Fibroblast of lung (primary cell): Measurements from ENCODE around the gene BSND. TPM values are rescaled to one million over a fixed set of nuclear protein-coding genes. Genes with fewer than 3 reads are reported as not detected.

ENCODE experiments used
- DNase-seq, 2 donors: peaks; one replicate each; pipeline versions ENCODE4 v3.0.0 to v3.0.0-alpha.2; 2010; ENCODE audit warnings: low read depth in 2 of 2
- H2AFZ ChIP-seq: 2 replicates; pipeline ENCODE4 v1.5.1; 2012; ENCODE audit warnings: low read length, control low read depth, inconsistent platforms
- H3K27ac ChIP-seq: 2 replicates; pipeline ENCODE4 v1.5.1; 2011; ENCODE audit warnings: low read length, control low read depth; ENCODE audit not compliant: insufficient read depth
- H3K27me3 ChIP-seq: 2 replicates; pipeline ENCODE4 v1.5.1; 2011; ENCODE audit warnings: mild to moderate bottlenecking, low read length; ENCODE audit not compliant: control insufficient read depth, insufficient read depth
- H3K36me3 ChIP-seq: 2 replicates; pipeline ENCODE4 v1.5.1; 2011; ENCODE audit warnings: low read length; ENCODE audit not compliant: control insufficient read depth, insufficient read depth
- H3K4me1 ChIP-seq: 2 replicates; pipeline ENCODE4 v1.5.1; 2011; ENCODE audit warnings: low read length; ENCODE audit not compliant: control insufficient read depth, insufficient read depth; ENCODE audit errors: extremely low read depth
- H3K4me2 ChIP-seq: 2 replicates; pipeline ENCODE4 v1.5.1; 2011; ENCODE audit warnings: low read length, control low read depth; ENCODE audit not compliant: insufficient read depth; ENCODE audit errors: extremely low read depth
- H3K4me3 ChIP-seq, 4 experiments: fragments of 200-600 bp in 1 of 4; sonication (generic) in 1 of 4; replicated peaks in 1 of 4; 2 replicates each; pipeline ENCODE4 v1.5.1; 2011 to 2016; ENCODE audit warnings: low read length in 4 of 4, low read depth in 3 of 4, mild to moderate bottlenecking in 3 of 4, control low read depth in 2 of 4, inconsistent platforms in 1 of 4, mixed read lengths in 1 of 4; ENCODE audit not compliant: insufficient read depth in 1 of 4; ENCODE audit errors: control extremely low read depth in 1 of 4
- H3K79me2 ChIP-seq: 2 replicates; pipeline ENCODE4 v1.5.1; 2012; ENCODE audit warnings: mild to moderate bottlenecking, low read length, inconsistent platforms; ENCODE audit not compliant: control insufficient read depth, insufficient read depth
- H3K9ac ChIP-seq: 2 replicates; pipeline ENCODE4 v1.5.1; 2011; ENCODE audit warnings: mild to moderate bottlenecking, low read length, control low read depth; ENCODE audit not compliant: insufficient read depth
- H3K9me3 ChIP-seq: 2 replicates; pipeline ENCODE4 v1.5.1; 2012; ENCODE audit warnings: low read depth, low read length; ENCODE audit not compliant: control insufficient read depth, insufficient read depth
- H4K20me1 ChIP-seq: 2 replicates; pipeline ENCODE4 v1.5.1; 2011; ENCODE audit warnings: low read length; ENCODE audit not compliant: control insufficient read depth, insufficient read depth; ENCODE audit errors: extremely low read depth
- EZH2 ChIP-seq: IDR thresholded peaks from 2 replicates; pipeline ENCODE4 v1.5.1; 2012; ENCODE audit warnings: low read length, control low read depth, mild to moderate bottlenecking; ENCODE audit errors: missing control alignments
- polyA plus RNA-seq, 2 donors: library from polyadenylated mRNA; depleted of rRNA in 1 of 2; stranded (reverse) in 1 of 2; unstranded in 1 of 2; fragments of >200 nt; gene quantifications; 2 replicates each; pipeline ENCODE4 v1.2.1, GENCODE V29; 2011 to 2012; ENCODE audit warnings: missing spikeins in 1 of 2
- total RNA-seq: library from RNA; depleted of rRNA; stranded (reverse); fragments of >200 nt; gene quantifications from 2 replicates; pipeline ENCODE4 v1.2.1, GENCODE V29; 2014
- TF ChIP-seq, protein P1 (sequence below), 2 donors: IDR thresholded peaks in 1 of 2; conservative IDR thresholded peaks in 1 of 2; 1 replicate in 1 of 2; 2 replicates in 1 of 2; pipeline ENCODE4 v1.5.1; 2011 to 2012; ENCODE audit warnings: low read length in 2 of 2, control low read depth in 1 of 2, inconsistent platforms in 1 of 2, low read depth in 1 of 2, mild to moderate bottlenecking in 1 of 2

Gene BSND
- total and polyA plus RNA-seq, 2 donors (not counting 1 experiment from before 2014, with no cell fraction given), result not detected

DNA sequence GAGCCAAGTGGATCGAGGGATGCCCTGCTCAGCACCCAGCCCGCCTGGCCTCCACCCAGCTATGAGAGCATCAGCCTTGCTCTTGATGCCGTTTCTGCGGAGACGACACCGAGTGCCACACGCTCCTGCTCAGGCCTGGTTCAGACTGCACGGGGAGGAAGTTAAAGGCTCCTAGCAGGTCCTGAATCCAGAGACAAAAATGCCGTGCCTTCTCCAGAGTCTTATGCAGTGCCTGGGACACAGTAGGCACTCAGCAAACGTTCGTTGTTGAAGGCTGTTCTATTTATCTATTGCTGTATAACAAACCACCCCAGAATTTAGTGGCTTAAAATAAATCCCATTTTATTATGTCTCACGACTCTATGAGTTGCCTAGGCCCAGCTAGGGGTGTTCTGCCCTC lies 6.8 kb upstream of the BSND start:
- Histone ChIP-seq H3K9ac (no peak overlapping the region), H3K27me3 (peaks cover 27% of the 10 kb centered on the region), H2AFZ (no peak overlapping the region)

DNA sequence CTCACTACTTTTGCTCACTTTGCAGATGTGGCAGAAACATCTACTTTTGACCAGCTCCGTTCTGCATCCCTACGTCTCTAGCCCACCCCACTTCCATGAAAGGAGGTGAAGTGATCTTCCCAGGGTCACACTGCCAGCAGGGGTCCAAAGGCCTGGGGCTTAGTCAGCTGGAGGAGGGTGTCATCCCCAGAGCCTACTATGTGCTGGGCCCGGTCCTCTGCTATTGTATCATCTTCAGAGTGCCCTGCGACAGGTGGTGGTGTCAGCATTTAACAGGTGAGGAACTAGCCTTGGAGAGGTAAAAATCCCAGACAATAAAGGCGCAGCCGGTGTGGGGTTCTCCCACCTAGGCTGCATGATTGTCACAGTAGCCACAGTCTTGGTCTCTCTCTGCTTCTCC lies 5.6 kb upstream of the BSND start:
- H3K27ac ChIP-seq, result no peak overlapping the region
- no peak overlapping the region for H3K4me2 ChIP-seq
- no peaks in the 10 kb centered on the region for H3K36me3 ChIP-seq
- no peak for TF ChIP-seq EZH2
- TF ChIP-seq, protein P1, sequence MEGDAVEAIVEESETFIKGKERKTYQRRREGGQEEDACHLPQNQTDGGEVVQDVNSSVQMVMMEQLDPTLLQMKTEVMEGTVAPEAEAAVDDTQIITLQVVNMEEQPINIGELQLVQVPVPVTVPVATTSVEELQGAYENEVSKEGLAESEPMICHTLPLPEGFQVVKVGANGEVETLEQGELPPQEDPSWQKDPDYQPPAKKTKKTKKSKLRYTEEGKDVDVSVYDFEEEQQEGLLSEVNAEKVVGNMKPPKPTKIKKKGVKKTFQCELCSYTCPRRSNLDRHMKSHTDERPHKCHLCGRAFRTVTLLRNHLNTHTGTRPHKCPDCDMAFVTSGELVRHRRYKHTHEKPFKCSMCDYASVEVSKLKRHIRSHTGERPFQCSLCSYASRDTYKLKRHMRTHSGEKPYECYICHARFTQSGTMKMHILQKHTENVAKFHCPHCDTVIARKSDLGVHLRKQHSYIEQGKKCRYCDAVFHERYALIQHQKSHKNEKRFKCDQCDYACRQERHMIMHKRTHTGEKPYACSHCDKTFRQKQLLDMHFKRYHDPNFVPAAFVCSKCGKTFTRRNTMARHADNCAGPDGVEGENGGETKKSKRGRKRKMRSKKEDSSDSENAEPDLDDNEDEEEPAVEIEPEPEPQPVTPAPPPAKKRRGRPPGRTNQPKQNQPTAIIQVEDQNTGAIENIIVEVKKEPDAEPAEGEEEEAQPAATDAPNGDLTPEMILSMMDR (conservative IDR thresholded peaks at IDR 0.05 in 1 of 2, IDR thresholded peaks at IDR 0.05 in 1 of 2; ENCODE audit: low read depth in 1 of 2, low read length in 2 of 2), result no peak
- no peaks in the 10 kb centered on the region for H3K79me2 ChIP-seq
- H2AFZ ChIP-seq, result no peak overlapping the region
- H3K4me1 ChIP-seq, result peaks cover 2% of the 10 kb centered on the region
- no peaks in the 10 kb centered on the region for H3K9me3 ChIP-seq
- no peaks in the 10 kb centered on the region for H4K20me1 ChIP-seq
- DNase-seq, result no peak
- H3K9ac ChIP-seq, result no peak overlapping the region
- H3K4me3 ChIP-seq, result no peak overlapping the region
- peaks cover 38% of the 10 kb centered on the region for H3K27me3 ChIP-seq

More for the DNA sequence above, 6.8 kb upstream of the BSND start:
- no peak for DNase-seq
- H3K4me3 ChIP-seq, result no peak overlapping the region
- no peak overlapping the region for H3K4me2 ChIP-seq
- H3K79me2 ChIP-seq, result no peaks in the 10 kb centered on the region
- no peaks in the 10 kb centered on the region for H4K20me1 ChIP-seq
- peaks cover 2% of the 10 kb centered on the region for H3K4me1 ChIP-seq
- no peak overlapping the region for H3K27ac ChIP-seq
- no peaks in the 10 kb centered on the region for H3K9me3 ChIP-seq
- TF ChIP-seq, protein P1 (conservative IDR thresholded peaks at IDR 0.05 in 1 of 2, IDR thresholded peaks at IDR 0.05 in 1 of 2; ENCODE audit: low read depth in 1 of 2, low read length in 2 of 2), result no peak
- TF ChIP-seq EZH2, result no peak
- no peaks in the 10 kb centered on the region for H3K36me3 ChIP-seq

DNA sequence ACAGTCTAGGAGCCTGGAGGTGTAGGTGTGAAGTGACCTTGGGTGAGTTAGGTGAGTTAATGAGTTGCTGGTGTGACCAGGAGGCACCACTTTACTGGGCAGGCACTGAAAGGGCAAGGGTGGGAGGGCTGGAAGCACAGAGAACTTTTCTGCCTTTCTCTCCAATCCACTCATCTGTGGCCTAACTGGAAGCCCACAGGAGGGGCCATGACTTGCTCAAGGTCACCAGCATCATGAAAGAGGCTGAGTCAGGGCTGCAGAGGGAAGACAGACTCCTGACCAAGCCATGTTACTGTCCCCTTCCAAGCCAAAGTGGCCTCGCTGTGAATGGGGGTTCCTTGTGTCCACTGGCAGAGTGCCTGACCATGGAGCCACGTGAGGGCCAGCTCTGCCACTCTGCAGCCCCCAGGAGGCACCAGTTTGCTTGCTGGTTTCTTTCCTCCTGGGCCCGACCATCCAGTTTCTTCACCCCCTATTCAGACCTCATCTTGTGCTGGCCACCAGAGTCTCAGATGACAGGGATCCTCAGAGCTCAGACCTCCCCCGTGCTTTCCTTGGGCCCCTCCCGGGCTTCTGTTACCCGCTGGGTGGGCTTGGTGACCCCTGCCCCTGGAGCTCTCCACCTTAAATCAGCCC lies 4.3 kb upstream of the BSND start:
- H3K9ac ChIP-seq, result no peak overlapping the region
- H3K9me3 ChIP-seq, result no peaks in the 10 kb centered on the region
- no peaks in the 10 kb centered on the region for H3K79me2 ChIP-seq
- TF ChIP-seq EZH2, result no peak
- TF ChIP-seq, protein P1 (conservative IDR thresholded peaks at IDR 0.05 in 1 of 2, IDR thresholded peaks at IDR 0.05 in 1 of 2; ENCODE audit: low read depth in 1 of 2, low read length in 2 of 2), result no peak
- no peak overlapping the region for H3K4me2 ChIP-seq
- no peak overlapping the region for H3K27ac ChIP-seq
- DNase-seq, result no peak
- no peaks in the 10 kb centered on the region for H3K36me3 ChIP-seq
- H2AFZ ChIP-seq, result no peak overlapping the region
- H3K27me3 ChIP-seq, result peaks cover 39% of the 10 kb centered on the region
- H3K4me3 ChIP-seq, result no peak overlapping the region
- no peaks in the 10 kb centered on the region for H4K20me1 ChIP-seq
- peaks cover 2% of the 10 kb centered on the region for H3K4me1 ChIP-seq
